Activated CD4-positive, alpha-beta T cell treated with anti-CD3 and anti-CD28 coated beads for 24 hours (primary cell): Measurements from ENCODE around the gene FAU.

ENCODE experiments used
- DNase-seq, 2 donors: peaks; one replicate each; pipeline ENCODE4 v3.0.0-alpha.2; 2020; ENCODE audit warnings: low read depth in 2 of 2

FAU gene

DNA sequence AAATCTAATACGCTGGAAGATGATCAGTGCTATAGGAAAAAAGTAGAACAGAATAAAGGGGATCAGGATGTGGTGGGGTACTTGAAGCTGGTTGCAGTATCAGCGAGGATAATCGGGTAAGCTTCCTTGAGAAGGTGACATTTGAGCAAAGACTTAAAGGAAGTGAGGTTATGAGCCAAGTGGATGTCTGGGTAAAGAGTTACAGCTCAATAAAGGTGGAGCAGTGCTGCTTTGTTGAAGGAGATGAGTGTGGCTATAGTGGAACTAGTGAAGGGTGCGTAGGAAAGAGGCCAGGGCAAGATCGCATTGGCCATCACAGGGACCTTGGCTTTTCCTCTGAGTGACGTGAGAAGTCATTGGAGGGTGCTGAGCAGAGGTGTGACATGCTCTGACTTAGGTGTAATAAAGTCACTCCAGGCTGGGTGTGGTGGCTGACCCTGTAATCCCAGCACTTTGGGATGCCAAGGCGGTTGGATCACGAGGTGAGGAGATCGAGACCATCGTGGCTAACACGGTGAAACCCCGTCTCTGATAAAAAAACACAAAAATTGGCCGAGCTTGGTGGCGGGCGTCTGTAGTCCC, 14.7 kb upstream of the FAU start:
- no peak for DNase-seq

DNA sequence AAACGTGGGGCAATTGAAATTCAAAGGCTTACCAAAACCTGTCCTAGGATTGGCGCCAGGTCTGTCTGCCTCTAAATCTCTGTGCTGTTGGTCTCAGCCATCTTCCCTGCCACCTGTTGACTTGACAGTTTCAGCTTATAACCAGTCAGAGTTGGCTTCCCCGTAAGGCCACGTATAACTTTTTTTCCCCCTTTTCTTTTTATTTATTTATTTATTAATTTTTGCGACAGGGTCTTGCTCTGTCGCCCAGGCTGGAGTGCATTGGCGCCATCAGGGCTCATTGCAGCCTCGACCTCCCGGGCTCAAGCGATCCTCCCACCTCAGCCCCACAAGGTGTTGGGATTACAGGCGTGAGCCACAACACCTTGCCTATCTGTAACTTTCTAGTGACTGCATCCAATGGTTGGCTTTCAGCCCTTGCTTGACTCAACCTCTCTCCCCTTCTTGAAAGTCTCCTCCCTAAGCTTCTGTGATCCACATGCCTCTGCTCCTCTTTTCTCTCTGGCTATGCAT, 13.8 kb upstream of the FAU start:
- DNase-seq = no peak

DNA sequence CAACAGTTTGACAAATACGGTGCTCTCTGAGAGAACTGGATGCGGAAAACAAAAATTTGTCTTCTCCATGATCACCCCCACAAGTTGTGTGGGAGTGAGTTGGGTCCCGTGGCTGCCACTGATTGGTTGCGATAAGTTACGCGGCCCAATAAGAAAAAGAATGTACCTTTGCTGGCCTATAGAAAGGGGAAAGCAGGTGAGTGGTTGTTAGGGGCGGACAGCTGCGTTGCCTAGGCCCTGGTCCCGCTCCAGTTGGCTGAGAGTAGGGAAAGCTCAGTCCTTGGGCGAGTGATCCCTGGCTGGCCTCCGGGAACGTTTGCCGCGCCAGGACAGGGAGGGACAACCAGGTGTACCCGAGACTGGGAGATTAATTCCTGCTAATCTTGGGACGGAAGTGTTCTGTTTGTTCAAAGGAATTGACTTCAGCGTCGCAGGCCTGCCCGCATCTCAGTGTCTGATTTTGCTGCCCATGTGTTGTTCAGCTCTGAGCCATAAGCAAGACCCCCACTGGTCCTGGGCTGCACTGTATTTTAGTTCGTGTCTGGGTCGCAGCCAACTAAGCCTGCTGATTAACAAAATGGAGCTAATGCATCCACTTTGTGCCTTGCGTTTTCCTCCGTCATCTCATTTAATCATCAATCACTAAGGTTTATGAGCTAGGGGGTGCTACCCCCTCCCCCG, 13.2 kb upstream of the FAU start:
- peak; percentile 65 to 66 for DNase-seq

GRCh38 chr11:65134240-65134951, 12.5 kb upstream of the FAU start, which contains the start of gene SYVN1:
Gene SYVN1, minus strand, starts transcription at chr11:65134519. Its CDS starts 918 bp downstream, at chr11:65133601.
- DNase-seq = peak; percentile 85 to 90

- DNase-seq = no peak
Observed at GRCh38 chr11:65133724-65134123, 11.8 kb upstream of the FAU start.

GRCh38 chr11:65132988-65133700, 11.2 kb upstream of the FAU start:
- no peak for DNase-seq

DNA sequence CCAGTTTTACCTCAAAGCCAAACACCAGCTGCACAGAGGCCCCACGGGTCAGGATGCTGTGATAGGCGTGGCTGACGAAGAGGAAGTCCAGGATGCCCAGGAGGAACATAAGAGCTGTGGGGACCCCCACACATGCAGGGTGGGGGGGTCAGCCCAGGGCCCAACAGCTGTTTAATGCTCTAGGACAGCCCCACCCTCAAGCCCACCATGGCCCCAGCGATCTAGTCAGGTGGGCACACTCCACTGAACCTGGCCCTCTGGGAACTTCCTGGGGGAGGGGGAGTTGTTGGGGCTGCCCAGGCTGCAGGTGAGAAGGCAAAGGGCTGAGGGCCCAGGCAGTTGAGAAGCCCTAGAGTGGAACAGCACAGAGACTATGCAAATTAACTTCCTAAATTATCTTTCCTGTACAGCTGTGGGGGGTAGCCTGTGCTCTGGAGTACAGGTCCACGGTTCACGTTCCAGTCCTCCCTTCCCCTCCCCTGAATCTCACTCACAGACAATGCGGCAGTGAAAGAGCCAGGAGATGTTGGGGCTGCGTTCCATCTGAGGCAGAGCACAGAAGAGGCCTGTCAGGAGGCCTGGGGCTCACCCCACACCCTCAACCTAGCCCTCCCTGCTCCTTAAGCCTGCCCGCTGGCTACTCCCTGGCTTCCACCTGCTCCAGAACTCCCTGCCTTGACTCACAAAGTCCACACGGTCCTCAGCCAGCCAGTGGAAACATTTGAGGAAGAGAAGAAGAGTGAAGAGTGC, 10.5 kb upstream of the FAU start:
- DNase-seq = no peak

DNA sequence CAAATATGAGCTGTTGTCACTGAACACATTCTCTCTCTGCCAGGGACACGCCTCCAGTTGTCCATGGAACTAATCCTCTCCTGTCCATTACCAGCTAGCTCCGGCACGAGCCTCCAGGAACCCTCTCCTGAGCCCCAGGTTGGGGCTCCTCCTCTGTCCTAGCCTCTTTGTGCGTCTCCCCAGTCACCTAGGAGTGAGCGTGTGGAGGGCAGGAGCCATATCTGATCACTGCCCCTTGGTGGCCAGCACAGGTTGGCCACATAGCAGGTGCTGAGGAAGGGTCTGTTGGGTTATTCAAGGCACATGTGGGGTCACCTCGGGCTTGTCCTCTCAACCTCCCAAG, 9.9 kb upstream of the FAU start:
- no peak for DNase-seq

- DNase-seq = no peak
Observed at GRCh38 chr11:65131417-65131776, 9.5 kb upstream of the FAU start.

GRCh38 chr11:65130631-65131416, 8.9 kb upstream of the FAU start:
- DNase-seq = no peak

GRCh38 chr11:65129649-65130441, 7.9 kb upstream of the FAU start:
- DNase-seq = no peak

DNA sequence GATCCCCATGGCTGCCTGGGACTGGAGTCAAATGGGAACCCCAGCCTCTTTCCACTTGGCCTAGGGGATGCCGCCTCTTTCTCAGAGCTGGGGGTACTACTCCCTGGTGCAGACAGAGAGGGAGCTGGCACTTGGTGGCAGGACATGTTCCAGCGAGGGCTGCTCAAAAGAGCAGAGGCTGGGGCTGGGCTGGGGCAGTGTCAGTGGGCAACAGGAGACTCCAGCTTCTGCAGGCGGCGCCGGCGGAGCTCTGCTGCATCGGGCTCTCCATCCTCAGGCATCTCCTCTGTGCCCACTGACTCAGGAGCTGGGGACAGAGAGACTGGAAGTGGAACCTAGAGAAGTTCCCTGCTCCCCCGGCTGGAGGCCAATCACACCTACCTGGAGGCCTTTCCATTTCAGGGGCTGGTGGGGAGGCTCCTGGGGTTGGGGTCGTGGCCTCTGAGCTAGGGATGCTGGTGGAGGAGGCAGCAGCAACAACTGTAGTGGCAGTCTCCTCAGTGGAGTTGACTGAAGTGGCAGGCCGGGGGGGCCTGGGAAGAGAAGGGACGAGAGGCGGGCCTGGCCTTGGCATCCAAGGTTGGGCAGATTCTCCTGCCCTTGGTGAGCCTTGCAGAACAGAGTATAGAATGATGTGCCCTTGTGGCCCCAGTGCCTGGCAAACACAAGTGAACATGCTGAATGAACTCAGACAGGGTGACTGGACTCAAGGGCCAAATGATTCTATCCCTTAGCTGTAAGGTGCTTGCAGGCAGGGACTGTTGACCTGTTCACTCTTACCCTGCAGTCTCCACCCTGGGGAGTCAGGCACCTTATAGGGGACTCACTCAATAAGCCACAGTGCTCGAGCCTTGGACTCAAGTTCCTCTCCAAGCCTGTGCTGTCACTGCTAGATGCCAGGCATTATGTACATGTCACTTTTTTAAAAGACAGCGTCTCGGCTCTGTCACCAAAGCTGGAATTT, 6.5 kb upstream of the FAU start:
- DNase-seq = no peak

DNA sequence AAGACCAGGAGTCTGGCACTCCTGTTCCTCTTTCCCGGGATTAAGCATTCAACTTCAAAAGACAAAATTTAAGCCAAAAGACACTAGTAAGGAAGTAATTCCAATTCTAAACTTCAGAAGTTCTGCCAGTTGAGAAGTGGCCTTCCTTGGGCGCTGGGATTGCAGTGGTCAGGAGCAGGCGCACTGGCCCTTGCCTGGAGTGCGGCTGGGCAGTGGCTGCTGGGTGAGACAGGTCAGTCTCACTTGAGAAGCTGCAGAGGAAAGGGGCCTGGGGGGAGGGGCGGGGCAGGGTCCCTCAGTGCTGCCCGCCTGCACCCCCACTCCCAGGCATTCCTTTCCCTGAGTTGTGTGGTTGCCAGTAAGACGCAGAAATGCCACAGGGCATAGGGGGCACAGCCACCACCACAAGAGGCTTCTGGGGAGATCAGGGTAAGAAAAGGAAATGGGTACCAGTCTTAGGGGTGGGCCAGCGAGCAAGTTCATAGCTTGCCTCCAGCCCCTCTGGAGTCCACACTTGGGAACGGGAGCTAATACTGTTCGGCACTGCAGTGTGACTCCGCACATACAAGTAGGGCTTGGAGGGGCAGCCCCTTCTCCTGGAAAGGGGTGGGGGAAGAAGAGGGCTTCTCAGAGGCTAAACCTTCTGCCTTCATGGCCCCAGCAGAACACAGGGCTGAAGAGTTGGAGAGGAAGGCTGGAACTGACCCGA, 5.7 kb upstream of the FAU start:
- no peak for DNase-seq

- DNase-seq = no peak
Observed at GRCh38 chr11:65126624-65127274, 4.8 kb upstream of the FAU start.

DNA sequence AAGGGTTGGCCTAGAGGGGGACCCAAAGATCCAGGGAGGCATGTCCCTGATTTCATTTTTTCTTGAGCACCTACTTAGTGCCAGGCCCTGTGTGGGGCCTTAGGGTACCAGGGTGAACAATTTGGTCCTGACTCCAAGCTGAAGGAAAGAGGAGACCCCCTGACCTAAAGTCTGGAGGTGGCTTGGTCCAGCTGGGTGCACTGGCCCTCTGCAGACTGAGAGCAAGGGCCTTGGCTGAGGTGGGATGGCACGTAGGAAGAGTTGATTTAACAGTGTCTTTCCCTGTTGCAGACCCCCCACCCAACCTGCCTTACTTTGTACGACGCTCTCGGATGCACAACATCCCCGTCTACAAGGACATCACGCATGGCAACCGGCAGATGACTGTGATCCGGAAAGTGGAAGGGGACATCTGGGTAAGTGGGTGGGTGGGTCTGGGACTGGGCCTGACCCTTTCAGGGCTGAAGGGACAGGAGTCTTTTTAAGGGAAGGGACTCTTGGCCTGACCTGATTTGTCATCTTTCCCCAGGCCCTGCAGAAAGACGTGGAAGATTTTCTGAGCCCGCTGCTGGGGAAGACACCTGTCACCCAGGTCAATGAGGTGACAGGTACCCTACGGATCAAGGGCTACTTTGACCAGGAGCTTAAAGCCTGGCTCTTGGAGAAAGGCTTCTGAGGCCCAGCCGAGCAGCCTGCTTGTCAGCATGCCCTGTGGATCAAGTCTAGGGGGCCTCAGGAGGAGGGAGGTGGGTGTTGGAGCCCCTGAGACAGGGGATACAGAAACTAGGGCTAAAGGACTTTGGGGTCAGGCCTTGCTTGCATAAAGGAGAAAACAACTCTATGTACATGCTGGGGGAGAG, 3.5 kb upstream of the FAU start:
- no peak for DNase-seq

GRCh38 chr11:65124480-65125196, 2.7 kb upstream of the FAU start:
- DNase-seq = no peak
